ENCODE data around the gene DLX3.

DNA sequence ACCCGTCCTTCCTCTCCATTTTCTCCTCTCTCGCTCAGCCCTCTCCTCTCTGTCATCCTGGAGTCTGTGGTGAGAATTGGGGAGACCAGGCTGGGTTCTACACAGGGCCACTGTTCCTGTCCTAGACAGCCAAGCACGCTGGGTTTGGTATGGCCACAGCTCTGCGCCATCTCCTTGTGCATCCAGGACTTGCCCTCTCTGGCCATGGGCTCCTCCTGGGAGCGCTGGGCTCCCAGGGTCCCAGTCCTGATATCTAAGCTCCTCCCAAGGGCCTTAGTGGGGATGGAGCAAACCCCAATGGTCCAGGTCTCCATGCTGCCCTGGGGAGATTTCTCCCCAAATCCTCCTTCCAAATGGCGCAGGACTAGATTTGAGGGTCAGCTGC, 33.7 kb upstream of the DLX3 start:
- TF ChIP-seq, protein P1, sequence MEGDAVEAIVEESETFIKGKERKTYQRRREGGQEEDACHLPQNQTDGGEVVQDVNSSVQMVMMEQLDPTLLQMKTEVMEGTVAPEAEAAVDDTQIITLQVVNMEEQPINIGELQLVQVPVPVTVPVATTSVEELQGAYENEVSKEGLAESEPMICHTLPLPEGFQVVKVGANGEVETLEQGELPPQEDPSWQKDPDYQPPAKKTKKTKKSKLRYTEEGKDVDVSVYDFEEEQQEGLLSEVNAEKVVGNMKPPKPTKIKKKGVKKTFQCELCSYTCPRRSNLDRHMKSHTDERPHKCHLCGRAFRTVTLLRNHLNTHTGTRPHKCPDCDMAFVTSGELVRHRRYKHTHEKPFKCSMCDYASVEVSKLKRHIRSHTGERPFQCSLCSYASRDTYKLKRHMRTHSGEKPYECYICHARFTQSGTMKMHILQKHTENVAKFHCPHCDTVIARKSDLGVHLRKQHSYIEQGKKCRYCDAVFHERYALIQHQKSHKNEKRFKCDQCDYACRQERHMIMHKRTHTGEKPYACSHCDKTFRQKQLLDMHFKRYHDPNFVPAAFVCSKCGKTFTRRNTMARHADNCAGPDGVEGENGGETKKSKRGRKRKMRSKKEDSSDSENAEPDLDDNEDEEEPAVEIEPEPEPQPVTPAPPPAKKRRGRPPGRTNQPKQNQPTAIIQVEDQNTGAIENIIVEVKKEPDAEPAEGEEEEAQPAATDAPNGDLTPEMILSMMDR (IDR thresholded peaks at IDR 0.05), result no peak
- no peak for TF ChIP-seq POLR2A (IDR thresholded peaks at IDR 0.05)

Measured in thyroid gland (tissue), 4 donors.